Measurements from ENCODE around the gene PCDHA13.

The PCDHA13 gene

GRCh38 chr5:140923601-140924000 lies 41.7 kb downstream of the PCDHA13 start:
- no peak for TF ChIP-seq CTCF (IDR thresholded peaks at IDR 0.05)

GRCh38 chr5:140925806-140926442 lies 44.0 kb downstream of the PCDHA13 start, which contains the start of gene PCDHAC1:
PCDHAC1 (plus strand) TSS chr5:140926299; CDS start chr5:140926893, 594 bp downstream.
- TF ChIP-seq CTCF (IDR thresholded peaks at IDR 0.05) = no peak

GRCh38 chr5:140926443-140927227 lies 44.7 kb downstream of the PCDHA13 start:
- peak; percentile 61 for TF ChIP-seq CTCF (IDR thresholded peaks at IDR 0.05)

GRCh38 chr5:140927228-140927573 lies 45.3 kb downstream of the PCDHA13 start:
- TF ChIP-seq CTCF (IDR thresholded peaks at IDR 0.05) = no peak

Measured in LNCAP (cell line).